ENCODE data around the gene DHX30.

Gene DHX30

GRCh38 chr3:47762233-47762632, 40.7 kb upstream of the DHX30 start:
- Histone ChIP-seq H2BK15ac (replicated peaks; ENCODE audit: low read depth) (no peak overlapping the region), H3K9ac (ENCODE audit: low read length) (no peak overlapping the region), H3K18ac (ENCODE audit: low read length) (no peak overlapping the region), H3K56ac (ENCODE audit: low read length) (no peak overlapping the region), H2BK5ac (ENCODE audit: low read length) (no peak overlapping the region), H4K5ac (ENCODE audit: low read length) (no peak overlapping the region), H3K36me3 (ENCODE audit: control insufficient read depth, insufficient read depth, low read length) (peaks cover 4% of the 10 kb centered on the region), H3K4ac (ENCODE audit: low read depth, low read length) (no peak overlapping the region), H3K4me2 (ENCODE audit: low read length) (no peak overlapping the region), H4K8ac (ENCODE audit: low read depth, low read length) (no peak overlapping the region), H3K79me2 (ENCODE audit: control insufficient read depth, insufficient read depth, low read length) (peaks cover 66% of the 10 kb centered on the region), H3K23ac (ENCODE audit: low read length) (no peak overlapping the region), H3K79me1 (ENCODE audit: low read length) (peaks cover 4% of the 10 kb centered on the region), H3K27me3 (ENCODE audit: insufficient read depth, low read length, poor library complexity) (no peaks in the 10 kb centered on the region), H2BK120ac (ENCODE audit: low read depth, low read length) (no peak overlapping the region), H2AK5ac (ENCODE audit: low read length) (no peak overlapping the region), H3K4me1 (ENCODE audit: control insufficient read depth, low read depth, low read length) (no peaks in the 10 kb centered on the region), H3K27ac (ENCODE audit: low read depth, low read length) (no peak overlapping the region), H3K4me3 (ENCODE audit: low read length) (no peak overlapping the region)
- WGBS (ENCODE audit: extremely low coverage, insufficient coverage, low lambda C conversion rate), result no CpG with 5 or more reads among the region's 4 CpGs
- no peak for DNase-seq

GRCh38 chr3:47766186-47766585, 36.8 kb upstream of the DHX30 start:
- Histone ChIP-seq H3K79me2 (ENCODE audit: control insufficient read depth, insufficient read depth, low read length) (peaks cover 60% of the 10 kb centered on the region), H3K4me3 (ENCODE audit: low read length) (no peak overlapping the region), H3K4me2 (ENCODE audit: low read length) (no peak overlapping the region), H3K18ac (ENCODE audit: low read length) (no peak overlapping the region), H3K27me3 (ENCODE audit: insufficient read depth, low read length, poor library complexity) (no peaks in the 10 kb centered on the region), H3K4ac (ENCODE audit: low read depth, low read length) (no peak overlapping the region), H4K5ac (ENCODE audit: low read length) (no peak overlapping the region), H3K56ac (ENCODE audit: low read length) (no peak overlapping the region), H3K9ac (ENCODE audit: low read length) (no peak overlapping the region), H2AK5ac (ENCODE audit: low read length) (no peak overlapping the region), H4K8ac (ENCODE audit: low read depth, low read length) (no peak overlapping the region), H3K4me1 (ENCODE audit: control insufficient read depth, low read depth, low read length) (no peaks in the 10 kb centered on the region), H3K27ac (ENCODE audit: low read depth, low read length) (no peak overlapping the region), H2BK5ac (ENCODE audit: low read length) (no peak overlapping the region), H3K23ac (ENCODE audit: low read length) (no peak overlapping the region), H3K36me3 (ENCODE audit: control insufficient read depth, insufficient read depth, low read length) (peaks cover 3% of the 10 kb centered on the region), H3K79me1 (ENCODE audit: low read length) (peaks cover 2% of the 10 kb centered on the region), H2BK15ac (replicated peaks; ENCODE audit: low read depth) (no peak overlapping the region), H2BK120ac (ENCODE audit: low read depth, low read length) (no peak overlapping the region)
- no CpG with 5 or more reads among the region's 4 CpGs for WGBS (ENCODE audit: extremely low coverage, insufficient coverage, low lambda C conversion rate)
- DNase-seq, result no peak

GRCh38 chr3:47772047-47772446, 30.9 kb upstream of the DHX30 start:
- Histone ChIP-seq H3K4me1 (ENCODE audit: control insufficient read depth, low read depth, low read length) (no peaks in the 10 kb centered on the region), H4K5ac (ENCODE audit: low read length) (no peak overlapping the region), H3K27me3 (ENCODE audit: insufficient read depth, low read length, poor library complexity) (no peaks in the 10 kb centered on the region), H3K56ac (ENCODE audit: low read length) (no peak overlapping the region), H3K4me3 (ENCODE audit: low read length) (no peak overlapping the region), H3K4ac (ENCODE audit: low read depth, low read length) (no peak overlapping the region), H3K79me2 (ENCODE audit: control insufficient read depth, insufficient read depth, low read length) (peaks cover 74% of the 10 kb centered on the region), H3K27ac (ENCODE audit: low read depth, low read length) (no peak overlapping the region), H3K79me1 (ENCODE audit: low read length) (no peaks in the 10 kb centered on the region), H2BK15ac (replicated peaks; ENCODE audit: low read depth) (no peak overlapping the region), H2AK5ac (ENCODE audit: low read length) (no peak overlapping the region), H2BK5ac (ENCODE audit: low read length) (no peak overlapping the region), H3K4me2 (ENCODE audit: low read length) (no peak overlapping the region), H4K8ac (ENCODE audit: low read depth, low read length) (no peak overlapping the region), H3K36me3 (ENCODE audit: control insufficient read depth, insufficient read depth, low read length) (no peaks in the 10 kb centered on the region), H3K9ac (ENCODE audit: low read length) (no peak overlapping the region), H3K18ac (ENCODE audit: low read length) (no peak overlapping the region), H2BK120ac (ENCODE audit: low read depth, low read length) (no peak overlapping the region), H3K23ac (ENCODE audit: low read length) (no peak overlapping the region)
- no CpG with 5 or more reads among the region's 8 CpGs for WGBS (ENCODE audit: extremely low coverage, insufficient coverage, low lambda C conversion rate)
- no peak for DNase-seq

GRCh38 chr3:47772788-47773187, 30.1 kb upstream of the DHX30 start:
- Histone ChIP-seq H3K36me3 (ENCODE audit: control insufficient read depth, insufficient read depth, low read length) (no peaks in the 10 kb centered on the region), H3K56ac (ENCODE audit: low read length) (no peak overlapping the region), H3K9ac (ENCODE audit: low read length) (no peak overlapping the region), H3K27me3 (ENCODE audit: insufficient read depth, low read length, poor library complexity) (no peaks in the 10 kb centered on the region), H3K18ac (ENCODE audit: low read length) (no peak overlapping the region), H2BK120ac (ENCODE audit: low read depth, low read length) (no peak overlapping the region), H2AK5ac (ENCODE audit: low read length) (no peak overlapping the region), H3K4me1 (ENCODE audit: control insufficient read depth, low read depth, low read length) (no peaks in the 10 kb centered on the region), H2BK5ac (ENCODE audit: low read length) (no peak overlapping the region), H3K4me2 (ENCODE audit: low read length) (no peak overlapping the region), H4K8ac (ENCODE audit: low read depth, low read length) (no peak overlapping the region), H3K4ac (ENCODE audit: low read depth, low read length) (no peak overlapping the region), H2BK15ac (replicated peaks; ENCODE audit: low read depth) (no peak overlapping the region), H3K4me3 (ENCODE audit: low read length) (no peak overlapping the region), H4K5ac (ENCODE audit: low read length) (no peak overlapping the region), H3K23ac (ENCODE audit: low read length) (no peak overlapping the region), H3K27ac (ENCODE audit: low read depth, low read length) (no peak overlapping the region), H3K79me2 (ENCODE audit: control insufficient read depth, insufficient read depth, low read length) (peaks cover 79% of the 10 kb centered on the region), H3K79me1 (ENCODE audit: low read length) (no peaks in the 10 kb centered on the region)
- DNase-seq, result no peak
- no CpG with 5 or more reads among the region's 8 CpGs for WGBS (ENCODE audit: extremely low coverage, insufficient coverage, low lambda C conversion rate)

- no peak overlapping the region for H3K23ac ChIP-seq (ENCODE audit: low read length)
- no peak overlapping the region for H2BK5ac ChIP-seq (ENCODE audit: low read length)
- no peak overlapping the region for H2AK5ac ChIP-seq (ENCODE audit: low read length)
- DNase-seq, result no peak
- H2BK15ac ChIP-seq (replicated peaks; ENCODE audit: low read depth), result no peak overlapping the region
- H3K56ac ChIP-seq (ENCODE audit: low read length), result no peak overlapping the region
- H4K8ac ChIP-seq (ENCODE audit: low read depth, low read length), result no peak overlapping the region
- peaks cover 72% of the 10 kb centered on the region for H3K79me2 ChIP-seq (ENCODE audit: control insufficient read depth, insufficient read depth, low read length)
- WGBS (ENCODE audit: extremely low coverage, insufficient coverage, low lambda C conversion rate), result no CpG with 5 or more reads among the region's 3 CpGs
- no peaks in the 10 kb centered on the region for H3K4me1 ChIP-seq (ENCODE audit: control insufficient read depth, low read depth, low read length)
- no peak overlapping the region for H2BK120ac ChIP-seq (ENCODE audit: low read depth, low read length)
- H3K36me3 ChIP-seq (ENCODE audit: control insufficient read depth, insufficient read depth, low read length), result no peaks in the 10 kb centered on the region
- no peak overlapping the region for H4K5ac ChIP-seq (ENCODE audit: low read length)
- H3K9ac ChIP-seq (ENCODE audit: low read length), result no peak overlapping the region
- no peak overlapping the region for H3K4ac ChIP-seq (ENCODE audit: low read depth, low read length)
- H3K4me3 ChIP-seq (ENCODE audit: low read length), result no peak overlapping the region
- no peak overlapping the region for H3K18ac ChIP-seq (ENCODE audit: low read length)
- no peak overlapping the region for H3K27ac ChIP-seq (ENCODE audit: low read depth, low read length)
- no peak overlapping the region for H3K4me2 ChIP-seq (ENCODE audit: low read length)
- H3K27me3 ChIP-seq (ENCODE audit: insufficient read depth, low read length, poor library complexity), result no peaks in the 10 kb centered on the region
- H3K79me1 ChIP-seq (ENCODE audit: low read length), result no peaks in the 10 kb centered on the region
Observed at GRCh38 chr3:47778746-47779145, 24.2 kb upstream of the DHX30 start.
